Gastroesophageal sphincter (tissue), 4 donors: ENCODE measurements around the gene LMO2. TPM values are rescaled to one million over a fixed set of nuclear protein-coding genes. Genes with fewer than 3 reads are reported as not detected.
"Not testable (repeated sequence)": the region's sequence is repeated elsewhere in the genome, so short reads cannot be mapped to it uniquely, and the experiment has no call there.

Experiments
- ATAC-seq: fragments of 150-250 bp; one replicate; pipeline ENCODE4 v1.9.1; 2016; ENCODE audit warnings: mild to moderate bottlenecking, moderate library complexity
- H3K27ac ChIP-seq, 4 donors: fragments of 200-600 bp; sonication (generic) in 3 of 4; 1 replicate in 3 of 4; 2 replicates in 1 of 4; pipeline ENCODE4 v1.5.1; 2016 to 2019
- H3K27me3 ChIP-seq: fragments of 200-600 bp; sonication (generic); one replicate; pipeline ENCODE4 v1.5.1; 2019
- H3K36me3 ChIP-seq, 2 donors: fragments of 200-600 bp; sonication (generic); one replicate each; pipeline ENCODE4 v1.5.1; 2019; ENCODE audit warnings: control low read depth in 1 of 2
- H3K4me1 ChIP-seq, 3 donors: fragments of 200-600 bp; sonication (generic); 1 replicate in 2 of 3; 2 replicates in 1 of 3; pipeline ENCODE4 v1.5.1; 2016 to 2019; ENCODE audit warnings: control low read depth in 2 of 3
- H3K4me3 ChIP-seq, 2 donors: fragments of 200-600 bp; sonication (generic); one replicate each; pipeline ENCODE4 v1.5.1; 2019; ENCODE audit warnings: mild to moderate bottlenecking in 1 of 2, moderate library complexity in 1 of 2
- H3K9me3 ChIP-seq, 3 donors: fragments of 200-600 bp; sonication (generic); one replicate each; pipeline ENCODE4 v1.5.1; 2017 to 2019; ENCODE audit warnings: control low read depth in 2 of 3
- EP300 ChIP-seq: sonication (generic); formaldehyde crosslinking; IDR thresholded peaks from one replicate; pipeline ENCODE4 v1.6.1; 2017; ENCODE audit warnings: antibody characterized with exemption, mild to moderate bottlenecking
- POLR2A ChIP-seq, 2 donors: fragments of 450-650 bp; IDR thresholded peaks; one replicate each; pipeline ENCODE4 v1.6.1; 2017; ENCODE audit warnings: antibody characterized with exemption in 2 of 2, mild to moderate bottlenecking in 2 of 2, moderate library complexity in 1 of 2
- POLR2AphosphoS5 ChIP-seq: sonication (generic); formaldehyde crosslinking; IDR thresholded peaks from one replicate; pipeline ENCODE4 v1.6.1; 2017; ENCODE audit warnings: antibody characterized with exemption
- WGBS, 2 donors: methylation state at CpG; one replicate each; pipeline ENCODE4 v1.1.5; 2018; ENCODE audit warnings: low coverage in 1 of 2; 5-methylcytosine and 5-hydroxymethylcytosine counted together
- total RNA-seq, 4 donors: library from RNA; depleted of rRNA; stranded (reverse); fragments of >200 nt; gene quantifications; one replicate each; pipeline ENCODE4 v1.1.0, GENCODE V29; 2016
- TF ChIP-seq, protein P1 (sequence below), 4 experiments: fragments of 200-600 bp in 2 of 4; fragments of 450-650 bp in 2 of 4; sonication (generic) in 1 of 4; IDR thresholded peaks; one replicate each; pipeline ENCODE4 v1.5.1; 2017 to 2019; ENCODE audit warnings: antibody characterized with exemption in 4 of 4, mild to moderate bottlenecking in 2 of 4, moderate library complexity in 2 of 4

LMO2 gene
- total RNA-seq, 4 donors from 2014 or later: 7.0 to 24.2 (median 14.8) TPM

DNA sequence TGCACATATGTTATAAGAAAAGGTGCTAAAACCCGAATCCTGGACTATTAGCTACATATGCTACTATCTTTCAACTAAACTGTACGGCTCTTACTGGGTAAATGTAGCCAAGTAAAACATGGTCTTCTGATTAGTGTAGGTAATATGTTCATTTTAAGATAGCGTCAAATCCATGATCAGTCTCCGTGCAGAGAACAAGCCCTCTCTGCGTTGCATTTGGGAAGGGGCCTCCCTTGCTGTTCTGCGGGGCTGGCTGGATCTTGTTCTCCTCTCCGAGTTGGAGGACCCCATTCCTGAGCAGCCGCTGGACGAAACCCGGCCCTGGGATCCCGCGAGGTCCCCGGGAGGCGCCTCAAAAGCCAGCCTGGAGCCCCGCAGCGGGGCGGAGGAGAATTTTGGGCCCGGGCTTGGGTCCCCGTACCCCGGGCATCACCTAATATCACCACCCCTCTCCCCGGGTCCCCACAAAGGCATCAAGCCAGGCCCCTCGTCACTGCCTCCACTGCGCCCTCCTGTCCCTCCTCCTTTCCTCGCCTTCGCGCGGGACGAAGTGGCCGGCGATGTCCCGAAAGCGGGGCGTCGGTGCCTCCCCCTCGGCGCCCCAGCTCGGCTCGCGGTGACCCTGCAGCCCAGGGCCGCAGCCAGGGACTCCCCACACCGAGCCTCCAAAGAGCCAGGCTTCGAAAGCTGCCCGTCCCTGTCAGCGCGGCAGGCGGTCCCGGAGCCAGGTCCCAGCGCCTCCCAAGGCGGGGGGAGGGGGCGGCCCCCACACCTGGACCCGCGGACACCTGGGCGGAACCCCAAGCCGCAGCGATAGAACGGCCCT lies 63.1 kb downstream of the LMO2 start:
- Histone ChIP-seq H3K9me3 (no peaks in the 10 kb centered on the region), H3K4me3 (peak overlapping the region; percentile 23 to 51), H3K27ac (peak overlapping the region in 1 of 4 donors; percentile 26), H3K4me1 (peaks cover 0 to 10% (median 6%) of the 10 kb centered on the region in 3 donors), H3K27me3 (peaks cover 71% of the 10 kb centered on the region), H3K36me3 (no peaks in the 10 kb centered on the region)
- ATAC-seq: peak; percentile 25
- 14 to 54% methylated on average over 6 to 15 of the region's 56 CpGs for WGBS, 2 donors
- TF ChIP-seq POLR2A (IDR thresholded peaks at IDR 0.05): no peak
- TF ChIP-seq EP300: no peak
- TF ChIP-seq POLR2AphosphoS5: no peak
- TF ChIP-seq, protein P1, sequence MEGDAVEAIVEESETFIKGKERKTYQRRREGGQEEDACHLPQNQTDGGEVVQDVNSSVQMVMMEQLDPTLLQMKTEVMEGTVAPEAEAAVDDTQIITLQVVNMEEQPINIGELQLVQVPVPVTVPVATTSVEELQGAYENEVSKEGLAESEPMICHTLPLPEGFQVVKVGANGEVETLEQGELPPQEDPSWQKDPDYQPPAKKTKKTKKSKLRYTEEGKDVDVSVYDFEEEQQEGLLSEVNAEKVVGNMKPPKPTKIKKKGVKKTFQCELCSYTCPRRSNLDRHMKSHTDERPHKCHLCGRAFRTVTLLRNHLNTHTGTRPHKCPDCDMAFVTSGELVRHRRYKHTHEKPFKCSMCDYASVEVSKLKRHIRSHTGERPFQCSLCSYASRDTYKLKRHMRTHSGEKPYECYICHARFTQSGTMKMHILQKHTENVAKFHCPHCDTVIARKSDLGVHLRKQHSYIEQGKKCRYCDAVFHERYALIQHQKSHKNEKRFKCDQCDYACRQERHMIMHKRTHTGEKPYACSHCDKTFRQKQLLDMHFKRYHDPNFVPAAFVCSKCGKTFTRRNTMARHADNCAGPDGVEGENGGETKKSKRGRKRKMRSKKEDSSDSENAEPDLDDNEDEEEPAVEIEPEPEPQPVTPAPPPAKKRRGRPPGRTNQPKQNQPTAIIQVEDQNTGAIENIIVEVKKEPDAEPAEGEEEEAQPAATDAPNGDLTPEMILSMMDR (IDR thresholded peaks at IDR 0.05): no peak

DNA sequence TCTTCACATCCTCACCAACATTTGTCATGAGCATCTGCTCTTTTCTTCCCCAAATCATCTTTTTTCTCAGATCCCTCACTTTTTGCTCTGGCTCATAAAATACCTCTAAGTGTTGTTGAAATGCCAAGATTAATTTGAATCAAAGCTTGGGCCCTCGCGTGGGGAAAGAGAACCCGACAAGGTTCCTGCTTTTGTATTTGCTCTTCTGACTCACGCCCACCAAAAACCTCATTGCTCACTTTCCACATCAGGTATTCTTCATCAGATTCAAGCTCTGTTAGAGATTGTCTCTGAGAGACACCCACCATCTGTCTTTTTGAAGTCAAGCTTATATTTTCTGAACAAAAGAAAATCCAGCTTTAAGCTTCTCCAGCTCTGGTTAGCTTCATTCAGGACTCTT lies 64.7 kb downstream of the LMO2 start:
- Histone ChIP-seq H3K4me1 (peaks cover 0 to 10% (median 6%) of the 10 kb centered on the region in 3 donors), H3K36me3 (no peaks in the 10 kb centered on the region), H3K9me3 (no peaks in the 10 kb centered on the region), H3K4me3 (no peak overlapping the region), H3K27ac (no peak overlapping the region), H3K27me3 (peaks cover 58% of the 10 kb centered on the region)
- TF ChIP-seq POLR2AphosphoS5 (no peak), EP300 (no peak), POLR2A (IDR thresholded peaks at IDR 0.05) (no peak)
- TF ChIP-seq, protein P1 (IDR thresholded peaks at IDR 0.05): no peak
- ATAC-seq: no peak
- 93% methylated on average over 4 of the region's 4 CpGs for WGBS, 2 donors

DNA sequence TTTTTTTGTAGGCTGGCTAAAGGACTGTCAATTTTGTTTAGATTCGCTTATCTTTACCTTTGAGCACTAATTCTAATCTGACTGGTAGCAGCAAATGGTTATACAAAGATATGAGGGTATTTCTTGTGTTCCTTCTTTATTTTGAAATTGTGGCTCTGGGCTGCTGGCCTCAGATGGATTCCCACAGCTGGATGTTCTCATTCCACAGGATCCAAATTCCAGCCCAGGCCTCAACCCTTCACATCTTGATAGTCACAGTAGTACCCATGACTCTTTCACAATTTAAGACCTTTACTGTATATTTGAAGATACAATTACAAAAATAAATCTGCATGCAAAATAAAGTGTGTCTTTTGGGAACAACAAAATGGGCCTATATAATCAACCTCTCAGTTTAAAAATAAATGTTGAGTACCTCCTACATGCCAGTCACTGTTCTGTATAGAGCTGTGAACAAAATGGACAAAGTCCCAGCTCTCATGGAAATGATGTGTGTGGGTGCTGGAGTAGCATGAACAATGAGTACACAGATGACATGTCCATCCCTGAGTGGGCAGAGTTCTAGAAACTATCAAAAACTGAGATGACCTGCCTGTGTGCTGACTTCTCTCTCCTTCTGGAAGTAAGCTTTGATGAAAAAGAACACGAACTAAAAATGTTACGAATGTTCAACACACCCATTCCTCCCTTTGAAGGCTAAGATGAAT lies 65.9 kb downstream of the LMO2 start:
- no peak for ATAC-seq
- 97 to 100% methylated on average over 3 of the region's 3 CpGs for WGBS, 2 donors
- Histone ChIP-seq H3K27ac (no peak overlapping the region), H3K27me3 (peaks cover 58% of the 10 kb centered on the region), H3K4me3 (no peak overlapping the region), H3K9me3 (no peaks in the 10 kb centered on the region), H3K36me3 (no peaks in the 10 kb centered on the region), H3K4me1 (peaks cover 0 to 10% (median 6%) of the 10 kb centered on the region in 3 donors)
- TF ChIP-seq EP300 (no peak), POLR2AphosphoS5 (no peak), POLR2A (IDR thresholded peaks at IDR 0.05) (no peak)
- TF ChIP-seq, protein P1 (IDR thresholded peaks at IDR 0.05): no peak

DNA sequence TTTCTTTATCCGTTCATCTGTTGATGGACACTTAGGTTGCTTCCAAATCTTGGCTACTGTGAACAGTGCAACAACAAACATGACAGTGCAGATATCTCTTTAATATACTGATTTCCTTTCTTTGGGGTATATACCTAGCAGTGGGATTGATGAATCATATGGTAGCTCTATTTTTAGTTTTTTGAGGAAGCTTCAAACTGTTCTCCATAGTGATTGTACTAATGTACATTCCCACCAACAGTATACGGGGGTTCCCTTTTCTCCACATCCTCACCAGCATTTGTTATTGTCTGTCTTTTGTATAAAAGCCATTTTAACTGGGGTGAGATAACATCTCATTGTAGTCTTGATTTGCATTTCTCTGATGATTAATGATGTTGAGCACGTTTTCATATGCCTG lies 68.9 kb downstream of the LMO2 start:
- H3K4me1 ChIP-seq, H3K9me3 ChIP-seq, ATAC-seq, H3K4me3 ChIP-seq, H3K27ac ChIP-seq, H3K36me3 ChIP-seq: not testable (repeated sequence)
- H3K27me3 ChIP-seq: peaks cover 55% of the 10 kb centered on the region
- 40 to 68% methylated on average over 2 to 3 of the region's 3 CpGs for WGBS, 2 donors

DNA sequence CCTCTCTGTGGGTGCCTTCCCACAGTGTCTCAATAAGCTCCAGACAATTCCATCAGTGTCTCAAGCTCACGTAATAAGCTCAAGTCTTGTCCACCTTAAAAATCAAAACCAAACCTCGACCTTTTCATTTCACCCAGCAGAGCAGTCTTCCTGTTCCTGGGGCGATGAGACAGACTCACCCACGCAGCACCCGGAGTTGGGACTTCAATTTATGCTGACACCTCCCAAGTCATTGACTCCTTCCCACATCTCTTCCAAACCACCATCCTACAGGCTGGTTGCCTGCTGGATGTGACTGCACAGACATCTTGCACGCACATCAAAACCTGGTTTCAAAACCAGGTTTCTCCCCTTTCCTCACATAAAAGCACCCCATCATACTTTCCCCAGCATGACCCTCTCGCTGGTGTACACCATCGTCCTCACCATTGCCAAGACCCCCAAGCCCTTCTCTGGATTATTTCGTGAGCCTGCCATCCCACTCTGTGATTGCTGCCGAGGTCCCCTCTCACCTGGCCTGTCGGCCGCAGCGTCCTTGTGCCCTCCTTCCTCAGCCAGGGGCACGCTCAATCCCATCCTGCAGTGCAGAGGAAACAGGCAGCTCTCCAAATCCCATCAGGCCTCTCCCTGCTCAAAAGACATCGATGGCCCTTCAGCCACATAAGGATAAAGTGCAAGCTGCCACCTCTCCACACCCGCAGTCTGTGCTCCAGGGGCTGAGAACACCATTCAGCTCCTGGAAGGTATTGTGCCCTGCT lies 72.4 kb downstream of the LMO2 start:
- no peak overlapping the region for H3K27ac ChIP-seq
- H3K27me3 ChIP-seq: peaks cover 35% of the 10 kb centered on the region
- no peaks in the 10 kb centered on the region for H3K4me1 ChIP-seq
- no peaks in the 10 kb centered on the region for H3K9me3 ChIP-seq
- 55 to 68% methylated on average over 11 to 13 of the region's 16 CpGs for WGBS, 2 donors
- TF ChIP-seq POLR2A (IDR thresholded peaks at IDR 0.05): no peak
- TF ChIP-seq, protein P1 (IDR thresholded peaks at IDR 0.05): no peak
- TF ChIP-seq EP300: no peak
- no peak for TF ChIP-seq POLR2AphosphoS5
- no peaks in the 10 kb centered on the region for H3K36me3 ChIP-seq
- no peak overlapping the region for H3K4me3 ChIP-seq
- ATAC-seq: no peak
